ENCODE measurements around the gene TSHZ2.

GRCh38 chr20:52974179-52974594 is 2.0 kb downstream of the TSHZ2 start:
- TF ChIP-seq, protein P1, sequence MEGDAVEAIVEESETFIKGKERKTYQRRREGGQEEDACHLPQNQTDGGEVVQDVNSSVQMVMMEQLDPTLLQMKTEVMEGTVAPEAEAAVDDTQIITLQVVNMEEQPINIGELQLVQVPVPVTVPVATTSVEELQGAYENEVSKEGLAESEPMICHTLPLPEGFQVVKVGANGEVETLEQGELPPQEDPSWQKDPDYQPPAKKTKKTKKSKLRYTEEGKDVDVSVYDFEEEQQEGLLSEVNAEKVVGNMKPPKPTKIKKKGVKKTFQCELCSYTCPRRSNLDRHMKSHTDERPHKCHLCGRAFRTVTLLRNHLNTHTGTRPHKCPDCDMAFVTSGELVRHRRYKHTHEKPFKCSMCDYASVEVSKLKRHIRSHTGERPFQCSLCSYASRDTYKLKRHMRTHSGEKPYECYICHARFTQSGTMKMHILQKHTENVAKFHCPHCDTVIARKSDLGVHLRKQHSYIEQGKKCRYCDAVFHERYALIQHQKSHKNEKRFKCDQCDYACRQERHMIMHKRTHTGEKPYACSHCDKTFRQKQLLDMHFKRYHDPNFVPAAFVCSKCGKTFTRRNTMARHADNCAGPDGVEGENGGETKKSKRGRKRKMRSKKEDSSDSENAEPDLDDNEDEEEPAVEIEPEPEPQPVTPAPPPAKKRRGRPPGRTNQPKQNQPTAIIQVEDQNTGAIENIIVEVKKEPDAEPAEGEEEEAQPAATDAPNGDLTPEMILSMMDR (conservative IDR thresholded peaks at IDR 0.05; ENCODE audit: low read depth, low read length) = no peak
- TF ChIP-seq RAD21 (IDR thresholded peaks at IDR 0.05; ENCODE audit: low read length) (no peak), RFX5 (IDR thresholded peaks at IDR 0.05; ENCODE audit: low read depth, low read length) (no peak), POLR2A (IDR thresholded peaks at IDR 0.05; ENCODE audit: low read depth, low read length) (no peak), FOS (IDR thresholded peaks at IDR 0.05; ENCODE audit: low read depth, low read length) (no peak), SMC3 (IDR thresholded peaks at IDR 0.05; ENCODE audit: low read depth, low read length) (no peak)

Data from IMR-90 (cell line).